Measurements from ENCODE around the gene OR8B4. TPM values are rescaled to one million over a fixed set of nuclear protein-coding genes. Genes with fewer than 3 reads are reported as not detected.

Gene OR8B4
- total RNA-seq, 1 experiment from 2014 or later, result not detected

DNA sequence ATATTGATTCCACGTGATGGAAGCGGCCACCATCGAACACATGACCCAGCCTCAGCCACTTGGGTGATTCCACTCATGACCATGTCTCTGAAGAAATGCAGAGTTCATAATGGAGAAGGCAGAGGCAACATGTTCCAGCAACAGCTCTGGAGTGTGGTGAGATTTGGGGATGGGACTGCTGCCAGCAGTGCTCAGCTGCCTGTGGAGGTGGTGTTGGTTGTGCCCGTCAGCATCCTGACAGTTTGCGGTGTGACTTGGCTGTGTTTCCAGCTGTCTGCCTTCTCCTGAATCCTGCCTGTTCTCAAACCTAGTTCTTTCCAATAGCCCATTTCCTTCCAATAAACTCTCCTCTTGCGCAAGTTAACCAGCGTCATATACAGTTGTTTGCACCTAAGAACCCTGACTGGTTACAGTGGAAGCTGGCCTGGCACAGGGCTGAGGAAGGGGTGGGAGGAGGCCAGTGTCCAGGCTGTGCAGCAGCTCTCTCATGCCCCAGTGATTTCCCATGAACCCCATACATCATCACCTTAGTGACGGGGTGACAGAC, 42.8 kb upstream of the OR8B4 start:
- intact Hi-C loops (cut with micrococcal nuclease; ENCODE audit: unreplicated experiment), result no loop called here
- no peak overlapping the region for H3K4me3 Mint-ChIP-seq (ENCODE audit: low read depth, unreplicated experiment)
- TF ChIP-seq, protein P1, sequence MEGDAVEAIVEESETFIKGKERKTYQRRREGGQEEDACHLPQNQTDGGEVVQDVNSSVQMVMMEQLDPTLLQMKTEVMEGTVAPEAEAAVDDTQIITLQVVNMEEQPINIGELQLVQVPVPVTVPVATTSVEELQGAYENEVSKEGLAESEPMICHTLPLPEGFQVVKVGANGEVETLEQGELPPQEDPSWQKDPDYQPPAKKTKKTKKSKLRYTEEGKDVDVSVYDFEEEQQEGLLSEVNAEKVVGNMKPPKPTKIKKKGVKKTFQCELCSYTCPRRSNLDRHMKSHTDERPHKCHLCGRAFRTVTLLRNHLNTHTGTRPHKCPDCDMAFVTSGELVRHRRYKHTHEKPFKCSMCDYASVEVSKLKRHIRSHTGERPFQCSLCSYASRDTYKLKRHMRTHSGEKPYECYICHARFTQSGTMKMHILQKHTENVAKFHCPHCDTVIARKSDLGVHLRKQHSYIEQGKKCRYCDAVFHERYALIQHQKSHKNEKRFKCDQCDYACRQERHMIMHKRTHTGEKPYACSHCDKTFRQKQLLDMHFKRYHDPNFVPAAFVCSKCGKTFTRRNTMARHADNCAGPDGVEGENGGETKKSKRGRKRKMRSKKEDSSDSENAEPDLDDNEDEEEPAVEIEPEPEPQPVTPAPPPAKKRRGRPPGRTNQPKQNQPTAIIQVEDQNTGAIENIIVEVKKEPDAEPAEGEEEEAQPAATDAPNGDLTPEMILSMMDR (IDR thresholded peaks at IDR 0.05; ENCODE audit: unreplicated experiment), result no peak
- no peak overlapping the region for H3K27ac Mint-ChIP-seq (ENCODE audit: unreplicated experiment)
- no peaks in the 10 kb centered on the region for H3K9me3 Mint-ChIP-seq (ENCODE audit: low read depth, unreplicated experiment)
- peaks cover 12% of the 10 kb centered on the region for H3K27me3 Mint-ChIP-seq (ENCODE audit: unreplicated experiment)
- no TSS peak for BruUV-seq (replicated peaks)
- CTCF ChIA-PET, result no interaction called here
- H3K36me3 Mint-ChIP-seq (ENCODE audit: insufficient read depth, unreplicated experiment), result no peaks in the 10 kb centered on the region
- H3K4me1 Mint-ChIP-seq (ENCODE audit: low read depth, unreplicated experiment), result no peaks in the 10 kb centered on the region
- no peak for DNase-seq

DNA sequence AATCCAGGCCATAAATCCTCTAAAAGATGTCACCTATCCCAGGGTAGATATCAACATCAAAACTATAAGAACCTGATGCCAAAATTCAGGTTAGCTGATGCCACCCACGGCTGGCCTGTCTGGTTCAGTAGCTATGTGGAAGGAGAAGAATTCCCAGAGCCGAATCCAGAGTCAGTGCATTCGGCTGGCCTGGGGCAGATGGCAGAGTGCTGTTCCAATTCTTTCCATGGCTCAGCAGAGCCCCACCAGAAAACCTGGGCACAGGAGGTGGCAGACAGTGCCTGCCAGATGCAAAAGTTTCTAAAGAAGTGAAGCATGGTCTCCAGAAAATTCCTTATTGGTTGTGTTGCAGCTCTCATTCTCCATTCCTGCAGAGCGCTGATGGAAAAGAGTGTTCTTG, 40.7 kb upstream of the OR8B4 start:
- TF ChIP-seq, protein P1 (IDR thresholded peaks at IDR 0.05; ENCODE audit: unreplicated experiment), result no peak

DNA sequence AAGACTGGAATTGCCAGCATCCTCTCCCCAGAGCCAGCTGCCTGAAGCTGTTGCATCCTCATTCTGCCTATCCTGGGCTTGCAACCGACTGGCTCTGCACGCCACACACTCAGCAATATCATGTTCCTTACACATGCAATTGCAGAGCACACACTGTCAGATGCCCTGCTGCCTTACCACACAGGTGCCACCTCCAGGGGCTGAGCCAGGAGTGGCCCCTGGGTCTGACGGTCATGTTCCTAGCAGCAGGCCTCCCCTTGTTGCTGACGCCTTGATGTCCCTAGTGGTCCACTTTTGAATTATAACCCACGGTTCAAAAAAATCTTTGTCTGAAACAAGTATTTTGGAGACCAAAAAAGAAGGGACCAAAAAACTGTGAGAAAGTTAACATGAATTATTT, 39.3 kb upstream of the OR8B4 start:
- Mint-ChIP-seq H3K27me3 (ENCODE audit: unreplicated experiment) (peaks cover 4% of the 10 kb centered on the region), H3K27ac (ENCODE audit: unreplicated experiment) (no peak overlapping the region), H3K36me3 (ENCODE audit: insufficient read depth, unreplicated experiment) (no peaks in the 10 kb centered on the region), H3K9me3 (ENCODE audit: low read depth, unreplicated experiment) (no peaks in the 10 kb centered on the region), H3K4me1 (ENCODE audit: low read depth, unreplicated experiment) (no peaks in the 10 kb centered on the region), H3K4me3 (ENCODE audit: low read depth, unreplicated experiment) (no peak overlapping the region)
- BruUV-seq (replicated peaks), result no TSS peak
- CTCF ChIA-PET, result interaction anchor here (0.6 kb wide), 1 partner anchor 18 kb away, joined by 3 read pairs; no protein-coding TSS in a partner anchor
- TF ChIP-seq, protein P1 (IDR thresholded peaks at IDR 0.05; ENCODE audit: unreplicated experiment), result no peak
- no peak for DNase-seq
- intact Hi-C loops (cut with micrococcal nuclease; ENCODE audit: unreplicated experiment), result no loop called here

More for the DNA sequence above, 40.7 kb upstream of the OR8B4 start:
- CTCF ChIA-PET, result no interaction called here
- H3K27me3 Mint-ChIP-seq (ENCODE audit: unreplicated experiment), result peaks cover 12% of the 10 kb centered on the region
- H3K27ac Mint-ChIP-seq (ENCODE audit: unreplicated experiment), result no peak overlapping the region
- intact Hi-C loops (cut with micrococcal nuclease; ENCODE audit: unreplicated experiment), result no loop called here
- no peaks in the 10 kb centered on the region for H3K4me1 Mint-ChIP-seq (ENCODE audit: low read depth, unreplicated experiment)
- no peak for DNase-seq
- no peak overlapping the region for H3K4me3 Mint-ChIP-seq (ENCODE audit: low read depth, unreplicated experiment)
- BruUV-seq (replicated peaks), result no TSS peak
- H3K9me3 Mint-ChIP-seq (ENCODE audit: low read depth, unreplicated experiment), result no peaks in the 10 kb centered on the region
- no peaks in the 10 kb centered on the region for H3K36me3 Mint-ChIP-seq (ENCODE audit: insufficient read depth, unreplicated experiment)

DNA sequence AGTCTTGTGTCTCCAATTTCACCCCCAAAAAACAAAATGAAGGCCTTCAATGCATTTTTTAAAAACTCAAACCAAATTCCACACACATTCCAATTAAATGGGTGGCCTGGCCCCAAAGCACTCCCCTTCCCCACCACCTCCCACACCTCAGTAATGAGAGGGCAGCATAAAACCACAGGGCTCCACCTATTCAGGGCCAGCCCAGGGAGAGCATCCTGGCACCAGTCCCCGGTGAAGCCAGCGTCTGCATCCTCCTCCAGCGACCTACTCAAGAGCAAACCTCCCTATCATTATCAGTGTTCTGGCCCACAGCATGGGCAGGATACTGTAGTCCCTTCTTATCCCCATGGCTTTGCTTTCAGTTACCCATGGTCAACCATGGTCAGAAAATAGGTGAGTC, 38.7 kb upstream of the OR8B4 start:
- intact Hi-C loops (cut with micrococcal nuclease; ENCODE audit: unreplicated experiment), result no loop called here
- CTCF ChIA-PET, result no interaction called here
- Mint-ChIP-seq H3K27me3 (ENCODE audit: unreplicated experiment) (no peaks in the 10 kb centered on the region), H3K27ac (ENCODE audit: unreplicated experiment) (no peak overlapping the region), H3K36me3 (ENCODE audit: insufficient read depth, unreplicated experiment) (no peaks in the 10 kb centered on the region), H3K9me3 (ENCODE audit: low read depth, unreplicated experiment) (no peaks in the 10 kb centered on the region), H3K4me3 (ENCODE audit: low read depth, unreplicated experiment) (no peak overlapping the region), H3K4me1 (ENCODE audit: low read depth, unreplicated experiment) (no peaks in the 10 kb centered on the region)
- BruUV-seq (replicated peaks), result no TSS peak
- TF ChIP-seq, protein P1 (IDR thresholded peaks at IDR 0.05; ENCODE audit: unreplicated experiment), result no peak
- DNase-seq, result no peak

All from Calu3 (cell line).